ENCODE measurements around the gene NIF3L1.

The NIF3L1 gene

GRCh38 chr2:200888704-200889625 is at the start of gene NIF3L1, which contains the start of gene PPIL3:
NIF3L1 (plus strand) TSS chr2:200889371; CDS start chr2:200891944, 2,573 bp downstream.
PPIL3 (minus strand) TSS chr2:200889077; CDS start chr2:200887615, 1,462 bp downstream.
- peak; percentile 95 for DNase-seq (ENCODE audit: low read depth)

- no peak for DNase-seq (ENCODE audit: low read depth)
These were observed 49.7 kb upstream of the NIF3L1 start for GRCh38 chr2:200839513-200839912.

- DNase-seq (ENCODE audit: low read depth), result no peak
These were observed 44.9 kb upstream of the NIF3L1 start for GRCh38 chr2:200843993-200844948.

GRCh38 chr2:200845194-200845593 is 44.0 kb upstream of the NIF3L1 start:
- no peak for DNase-seq (ENCODE audit: low read depth)

GRCh38 chr2:200845669-200846325 is 43.4 kb upstream of the NIF3L1 start:
- DNase-seq (ENCODE audit: low read depth), result no peak

GRCh38 chr2:200847269-200847668 is 41.9 kb upstream of the NIF3L1 start:
- no peak for DNase-seq (ENCODE audit: low read depth)

- no peak for DNase-seq (ENCODE audit: low read depth)
These were observed 41.2 kb upstream of the NIF3L1 start for GRCh38 chr2:200847939-200848338.

- DNase-seq (ENCODE audit: low read depth), result no peak
These were observed 38.5 kb upstream of the NIF3L1 start for GRCh38 chr2:200850512-200851256.

- DNase-seq (ENCODE audit: low read depth), result no peak
These were observed 37.5 kb upstream of the NIF3L1 start for GRCh38 chr2:200851398-200852248.

- no peak for DNase-seq (ENCODE audit: low read depth)
These were observed 36.6 kb upstream of the NIF3L1 start for GRCh38 chr2:200852605-200853004.

- no peak for DNase-seq (ENCODE audit: low read depth)
These were observed 32.4 kb upstream of the NIF3L1 start for GRCh38 chr2:200856806-200857205.

GRCh38 chr2:200860092-200860795 is 28.9 kb upstream of the NIF3L1 start:
- DNase-seq (ENCODE audit: low read depth), result no peak

- no peak for DNase-seq (ENCODE audit: low read depth)
These were observed 27.5 kb upstream of the NIF3L1 start for GRCh38 chr2:200861617-200862155.

- no peak for DNase-seq (ENCODE audit: low read depth)
These were observed 26.6 kb upstream of the NIF3L1 start for GRCh38 chr2:200862532-200863000.

GRCh38 chr2:200863782-200864175 is 25.4 kb upstream of the NIF3L1 start:
- DNase-seq (ENCODE audit: low read depth), result no peak

- peak; percentile 91 for DNase-seq (ENCODE audit: low read depth)
These were observed 24.8 kb upstream of the NIF3L1 start, which contains the start of gene CLK1 for GRCh38 chr2:200864176-200865034. CLK1 (minus strand) TSS chr2:200864658; CDS start chr2:200861862, 2,796 bp downstream.

- DNase-seq (ENCODE audit: low read depth), result no peak
These were observed 20.2 kb upstream of the NIF3L1 start for GRCh38 chr2:200869014-200869413.

GRCh38 chr2:200871151-200871550 is 18.0 kb upstream of the NIF3L1 start:
- DNase-seq (ENCODE audit: low read depth), result no peak
